ENCODE data around the gene USP6. TPM values are rescaled to one million over a fixed set of nuclear protein-coding genes. Genes with fewer than 3 reads are reported as not detected.
A peak's percentile ranks its signal among the peaks of the same experiment; 100 is the strongest.
"Not testable (repeated sequence)": the region's sequence is repeated elsewhere in the genome, so short reads cannot be mapped to it uniquely, and the experiment has no call there.

The USP6 gene
- total RNA-seq (2022), result 0.10 TPM in 1 of 2 replicates, not detected in the other
- not detected for Bru-seq, nascent RNA
- BruChase-seq, experiment 1, labeled RNA remaining after a 6-hour chase, result percentile 7 among the genes with signal in this experiment
- percentile 4 among the genes with signal in this experiment for BruChase-seq, experiment 2, labeled RNA remaining after a 2-hour chase
- long read RNA-seq, result 0 reads

- Mint-ChIP-seq H3K4me1 (ENCODE audit: insufficient read depth, unreplicated experiment) (peaks cover 1% of the 10 kb centered on the region), H3K9me3 (ENCODE audit: unreplicated experiment) (no peaks in the 10 kb centered on the region), H3K27me3 (ENCODE audit: insufficient read depth, unreplicated experiment) (peaks cover 38% of the 10 kb centered on the region), H3K27ac (ENCODE audit: low read depth, unreplicated experiment) (no peak within 1 kb of the TSS), H3K36me3 (ENCODE audit: insufficient read depth, unreplicated experiment) (peaks cover 12% of the 10 kb centered on the region), H3K4me3 (ENCODE audit: unreplicated experiment) (no peak within 1 kb of the TSS)
- intact Hi-C loops (cut with micrococcal nuclease), result no loop called here
- CTCF ChIA-PET, result interaction anchor here (0.7 kb wide), 1 partner anchor 1219 kb away, joined by 3 read pairs; no protein-coding TSS in a partner anchor
- BruUV-seq (replicated peaks), result no TSS peak
- POLR2A ChIA-PET, result interaction anchor here (0.6 kb wide), 1 partner anchor 1095 kb away, joined by 4 read pairs; no protein-coding TSS in a partner anchor
- no peak for DNase-seq (ENCODE audit: unreplicated experiment)
- TF ChIP-seq CTCF (IDR thresholded peaks at IDR 0.05; ENCODE audit: unreplicated experiment), result no peak
Observed at GRCh38 chr17:5115673-5116651, at the start of gene USP6. Gene USP6, plus strand, starts transcription at chr17:5116032. Its CDS starts 14,336 bp downstream, at chr17:5130368.

GRCh38 chr17:5068236-5068635 lies 47.6 kb upstream of the USP6 start:
- intact Hi-C loops (cut with micrococcal nuclease), result loop anchor here (10.0 kb wide), 1 partner anchor 503 kb away; the partner anchor contains the start of gene GGT6
- H3K4me1 Mint-ChIP-seq (ENCODE audit: insufficient read depth, unreplicated experiment), result no peaks in the 10 kb centered on the region
- peaks cover 10% of the 10 kb centered on the region for H3K27me3 Mint-ChIP-seq (ENCODE audit: insufficient read depth, unreplicated experiment)
- DNase-seq (ENCODE audit: unreplicated experiment), result no peak
- H3K27ac Mint-ChIP-seq (ENCODE audit: low read depth, unreplicated experiment), result no peak overlapping the region
- ChIA-PET CTCF (interaction anchor here (0.7 to 1.1 kb wide), 4 partner anchors 15 to 159 kb away, joined by 3 to 5 read pairs (median 3); partner anchors contain the start of gene SLC25A11), POLR2A (no interaction called here)
- no peaks in the 10 kb centered on the region for H3K9me3 Mint-ChIP-seq (ENCODE audit: unreplicated experiment)
- no TSS peak for BruUV-seq (replicated peaks)
- no peak overlapping the region for H3K4me3 Mint-ChIP-seq (ENCODE audit: unreplicated experiment)
- H3K36me3 Mint-ChIP-seq (ENCODE audit: insufficient read depth, unreplicated experiment), result no peaks in the 10 kb centered on the region
- no peak for TF ChIP-seq CTCF (IDR thresholded peaks at IDR 0.05; ENCODE audit: unreplicated experiment)

- intact Hi-C loops (cut with micrococcal nuclease), result loop anchor here (10.0 kb wide), 1 partner anchor 505 kb away; the partner anchor contains the start of gene GGT6
- no TSS peak for BruUV-seq (replicated peaks)
- H3K36me3 Mint-ChIP-seq (ENCODE audit: insufficient read depth, unreplicated experiment), result no peaks in the 10 kb centered on the region
- no peaks in the 10 kb centered on the region for H3K9me3 Mint-ChIP-seq (ENCODE audit: unreplicated experiment)
- ChIA-PET POLR2A (no interaction called here), CTCF (interaction anchor here (0.7 kb wide), 1 partner anchor 89 kb away, joined by 3 read pairs; no protein-coding TSS in a partner anchor)
- DNase-seq (ENCODE audit: unreplicated experiment), result no peak
- H3K27me3 Mint-ChIP-seq (ENCODE audit: insufficient read depth, unreplicated experiment), result peaks cover 10% of the 10 kb centered on the region
- no peaks in the 10 kb centered on the region for H3K4me1 Mint-ChIP-seq (ENCODE audit: insufficient read depth, unreplicated experiment)
- no peak overlapping the region for H3K27ac Mint-ChIP-seq (ENCODE audit: low read depth, unreplicated experiment)
- TF ChIP-seq CTCF (IDR thresholded peaks at IDR 0.05; ENCODE audit: unreplicated experiment), result no peak
- no peak overlapping the region for H3K4me3 Mint-ChIP-seq (ENCODE audit: unreplicated experiment)
Observed at GRCh38 chr17:5069724-5070123, 46.1 kb upstream of the USP6 start.

GRCh38 chr17:5075472-5075871 lies 40.4 kb upstream of the USP6 start:
- H3K9me3 Mint-ChIP-seq (ENCODE audit: unreplicated experiment); intact Hi-C loops (cut with micrococcal nuclease); CTCF ChIA-PET; BruUV-seq (replicated peaks); H3K27me3 Mint-ChIP-seq (ENCODE audit: insufficient read depth, unreplicated experiment); POLR2A ChIA-PET; H3K4me1 Mint-ChIP-seq (ENCODE audit: insufficient read depth, unreplicated experiment); H3K4me3 Mint-ChIP-seq (ENCODE audit: unreplicated experiment); H3K36me3 Mint-ChIP-seq (ENCODE audit: insufficient read depth, unreplicated experiment); H3K27ac Mint-ChIP-seq (ENCODE audit: low read depth, unreplicated experiment); DNase-seq (ENCODE audit: unreplicated experiment): not testable (repeated sequence)

- DNase-seq (ENCODE audit: unreplicated experiment); CTCF ChIA-PET; H3K9me3 Mint-ChIP-seq (ENCODE audit: unreplicated experiment); H3K27ac Mint-ChIP-seq (ENCODE audit: low read depth, unreplicated experiment); H3K36me3 Mint-ChIP-seq (ENCODE audit: insufficient read depth, unreplicated experiment); POLR2A ChIA-PET; intact Hi-C loops (cut with micrococcal nuclease); BruUV-seq (replicated peaks); H3K4me3 Mint-ChIP-seq (ENCODE audit: unreplicated experiment); H3K4me1 Mint-ChIP-seq (ENCODE audit: insufficient read depth, unreplicated experiment); H3K27me3 Mint-ChIP-seq (ENCODE audit: insufficient read depth, unreplicated experiment): not testable (repeated sequence)
Observed at GRCh38 chr17:5077275-5077674, 38.6 kb upstream of the USP6 start.

All from MCF 10A (cell line).